KMS-11 (cell line): ENCODE measurements around the gene DIS3L2.
"Not testable (repeated sequence)": the region's sequence is repeated elsewhere in the genome, so short reads cannot be mapped to it uniquely, and the experiment has no call there.

Source experiments
- H2AFZ ChIP-seq: fragments of 200-600 bp; sonication (generic); 2 replicates; pipeline ENCODE4 v1.6.1; 2016; ENCODE audit warnings: antibody characterized with exemption, mixed run types, low read depth
- H3K27ac ChIP-seq: fragments of 200-600 bp; sonication (generic); 2 replicates; pipeline ENCODE4 v1.6.1; 2016; ENCODE audit warnings: mild to moderate bottlenecking, mixed run types
- H3K27me3 ChIP-seq: fragments of 200-600 bp; sonication (generic); 2 replicates; pipeline ENCODE4 v1.6.1; 2017; ENCODE audit warnings: mild to moderate bottlenecking, low read depth, mixed run types, moderate library complexity; ENCODE audit not compliant: insufficient read depth
- H3K36me3 ChIP-seq: fragments of 200-600 bp; sonication (generic); 2 replicates; pipeline ENCODE4 v1.6.1; 2017; ENCODE audit warnings: mild to moderate bottlenecking, mixed run types; ENCODE audit not compliant: insufficient read depth
- H3K4me1 ChIP-seq: fragments of 200-600 bp; sonication (generic); 2 replicates; pipeline ENCODE4 v1.6.1; 2016; ENCODE audit warnings: mild to moderate bottlenecking, low read depth, mixed run types; ENCODE audit not compliant: poor library complexity, severe bottlenecking
- H3K4me2 ChIP-seq: fragments of 200-600 bp; sonication (generic); 2 replicates; pipeline ENCODE4 v1.7.0; 2016; ENCODE audit warnings: mild to moderate bottlenecking, mixed run types
- H3K4me3 ChIP-seq: fragments of 200-600 bp; sonication (generic); IDR thresholded peaks from 2 replicates; pipeline ENCODE4 v1.6.1; 2017; ENCODE audit warnings: low read depth, low read length, mixed read lengths; ENCODE audit not compliant: insufficient read depth
- H3K79me2 ChIP-seq: fragments of 200-600 bp; sonication (generic); 2 replicates; pipeline ENCODE4 v1.6.1; 2016; ENCODE audit warnings: low read depth, mixed run types; ENCODE audit not compliant: insufficient read depth
- H3K9ac ChIP-seq: fragments of 200-600 bp; sonication (generic); 2 replicates; pipeline ENCODE4 v1.6.1; 2016; ENCODE audit warnings: mild to moderate bottlenecking, mixed run types
- H4K20me1 ChIP-seq: fragments of 200-600 bp; sonication (generic); 2 replicates; pipeline ENCODE4 v1.6.1; 2016; ENCODE audit warnings: mild to moderate bottlenecking, mixed run types; ENCODE audit not compliant: insufficient read depth
- CTCF ChIP-seq: fragments of 200-600 bp; sonication (generic); conservative IDR thresholded peaks from 2 replicates; pipeline ENCODE4 v1.6.1; 2017; ENCODE audit warnings: low read depth, mild to moderate bottlenecking, antibody characterized with exemption, low read length, moderate library complexity, mixed read lengths

DIS3L2 gene

DNA sequence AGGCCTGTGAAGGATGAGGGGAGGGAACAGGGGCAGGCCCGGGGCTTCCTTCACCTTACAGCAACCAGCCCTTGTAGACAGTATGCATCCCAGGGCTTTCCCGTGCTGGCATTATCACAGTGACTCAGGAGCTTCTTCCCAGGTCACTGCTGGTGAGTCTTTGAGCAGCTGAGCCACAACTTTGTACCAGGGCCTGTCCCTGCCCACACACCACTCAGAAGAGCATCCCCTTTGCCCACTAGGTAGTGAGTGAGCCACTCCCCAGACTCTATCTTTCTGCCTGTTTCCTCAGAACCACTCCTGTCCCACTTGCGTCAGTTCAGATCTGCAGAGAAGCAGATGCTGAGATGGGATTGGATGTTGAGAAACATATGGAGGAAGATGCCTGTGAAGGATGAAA is 347.5 kb downstream of the DIS3L2 start:
- TF ChIP-seq CTCF, result no peak
- Histone ChIP-seq H3K27ac (no peak overlapping the region), H2AFZ (no peak overlapping the region), H3K79me2 (no peaks in the 10 kb centered on the region), H3K27me3 (no peaks in the 10 kb centered on the region), H3K9ac (no peak overlapping the region), H3K36me3 (no peaks in the 10 kb centered on the region), H3K4me3 (no peak overlapping the region), H3K4me2 (no peak overlapping the region), H3K4me1 (no peaks in the 10 kb centered on the region), H4K20me1 (no peaks in the 10 kb centered on the region)

GRCh38 chr2:232309592-232309991 is 348.1 kb downstream of the DIS3L2 start:
- Histone ChIP-seq H3K79me2 (no peaks in the 10 kb centered on the region), H3K4me1 (peaks cover 3% of the 10 kb centered on the region), H4K20me1 (no peaks in the 10 kb centered on the region), H3K36me3 (no peaks in the 10 kb centered on the region), H3K9ac (no peak overlapping the region), H3K27me3 (no peaks in the 10 kb centered on the region), H2AFZ (no peak overlapping the region), H3K27ac (no peak overlapping the region), H3K4me3 (no peak overlapping the region), H3K4me2 (no peak overlapping the region)
- no peak for TF ChIP-seq CTCF

GRCh38 chr2:232310121-232310520 is 348.6 kb downstream of the DIS3L2 start:
- H3K27ac ChIP-seq, result no peak overlapping the region
- H3K4me2 ChIP-seq, result no peak overlapping the region
- no peak overlapping the region for H3K9ac ChIP-seq
- no peaks in the 10 kb centered on the region for H3K27me3 ChIP-seq
- no peak overlapping the region for H2AFZ ChIP-seq
- H3K4me3 ChIP-seq, result no peak overlapping the region
- H3K79me2 ChIP-seq, result no peaks in the 10 kb centered on the region
- H3K4me1 ChIP-seq, result peaks cover 8% of the 10 kb centered on the region
- no peaks in the 10 kb centered on the region for H4K20me1 ChIP-seq
- no peaks in the 10 kb centered on the region for H3K36me3 ChIP-seq
- no peak for TF ChIP-seq CTCF

GRCh38 chr2:232310696-232311095 is 349.2 kb downstream of the DIS3L2 start:
- H3K4me1 ChIP-seq, result peaks cover 14% of the 10 kb centered on the region
- H3K4me2 ChIP-seq, result no peak overlapping the region
- H3K9ac ChIP-seq, result no peak overlapping the region
- no peaks in the 10 kb centered on the region for H3K79me2 ChIP-seq
- no peak for TF ChIP-seq CTCF
- no peak overlapping the region for H2AFZ ChIP-seq
- H3K4me3 ChIP-seq, result no peak overlapping the region
- H4K20me1 ChIP-seq, result no peaks in the 10 kb centered on the region
- no peaks in the 10 kb centered on the region for H3K27me3 ChIP-seq
- no peaks in the 10 kb centered on the region for H3K36me3 ChIP-seq
- H3K27ac ChIP-seq, result no peak overlapping the region

GRCh38 chr2:232313645-232314044 is 352.1 kb downstream of the DIS3L2 start:
- H3K4me3 ChIP-seq, H3K27me3 ChIP-seq, H3K36me3 ChIP-seq, H4K20me1 ChIP-seq, H3K4me2 ChIP-seq, H3K9ac ChIP-seq, H3K27ac ChIP-seq, H3K79me2 ChIP-seq, H2AFZ ChIP-seq: not testable (repeated sequence)
- H3K4me1 ChIP-seq, result peaks cover 15% of the 10 kb centered on the region
